Measurements from ENCODE around the gene MTPN. TPM values are rescaled to one million over a fixed set of nuclear protein-coding genes. Genes with fewer than 3 reads are reported as not detected.

Gene MTPN
- total RNA-seq, 4 donors from 2014 or later, result 116 to 128 (median 125) TPM

DNA sequence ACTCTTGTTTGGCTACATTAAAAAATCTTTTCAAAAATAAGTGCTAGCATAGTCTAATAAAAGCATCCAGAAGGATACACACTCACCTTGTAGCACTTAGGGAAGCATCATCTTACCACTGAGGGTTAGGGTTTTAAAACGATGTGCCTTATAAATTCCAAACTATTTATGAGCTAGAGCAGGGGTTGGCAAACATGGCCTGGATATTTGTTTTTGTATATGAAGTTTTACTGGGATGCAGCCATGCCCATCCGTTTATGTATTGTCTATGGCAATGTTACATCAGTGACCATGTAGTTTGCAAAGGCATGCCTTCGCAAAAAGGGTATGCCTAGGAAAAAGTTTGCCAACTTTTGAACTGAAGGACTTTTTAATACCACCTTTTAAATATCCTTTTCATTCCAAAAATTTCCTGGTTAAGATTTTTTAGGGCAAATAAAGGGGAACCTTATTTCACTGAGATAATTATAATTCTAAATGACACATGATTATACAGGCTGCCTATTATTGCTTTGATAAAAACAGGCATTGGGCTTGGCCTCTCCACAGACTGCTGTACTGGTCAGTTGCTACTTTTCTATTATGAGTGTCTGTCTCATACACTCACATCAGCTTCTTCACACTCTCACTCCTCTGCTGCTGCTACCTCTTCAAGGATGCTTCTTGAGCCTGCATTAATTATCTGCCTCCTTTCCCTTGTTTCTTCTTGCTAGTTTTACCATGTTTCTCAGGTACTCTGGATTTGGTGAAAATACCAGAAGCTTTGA lies 30.7 kb downstream of the MTPN start:
- DNase-seq, result no peak
- intact Hi-C loops (cut with DNase I), result no loop called here
- Histone ChIP-seq H3K27me3 (no peaks in the 10 kb centered on the region), H3K4me3 (replicated peaks in 1 of 3) (no peak overlapping the region), H3K36me3 (peaks cover 3 to 9% of the 10 kb centered on the region in 2 donors), H3K4me1 (no peaks in the 10 kb centered on the region), H3K9me3 (no peaks in the 10 kb centered on the region), H3K27ac (no peak overlapping the region)
- 92 to 96% methylated on average over 3 of the region's 3 CpGs for WGBS, 2 donors
- TF ChIP-seq POLR2A (IDR thresholded peaks at IDR 0.05), result no peak
- TF ChIP-seq, protein P1, sequence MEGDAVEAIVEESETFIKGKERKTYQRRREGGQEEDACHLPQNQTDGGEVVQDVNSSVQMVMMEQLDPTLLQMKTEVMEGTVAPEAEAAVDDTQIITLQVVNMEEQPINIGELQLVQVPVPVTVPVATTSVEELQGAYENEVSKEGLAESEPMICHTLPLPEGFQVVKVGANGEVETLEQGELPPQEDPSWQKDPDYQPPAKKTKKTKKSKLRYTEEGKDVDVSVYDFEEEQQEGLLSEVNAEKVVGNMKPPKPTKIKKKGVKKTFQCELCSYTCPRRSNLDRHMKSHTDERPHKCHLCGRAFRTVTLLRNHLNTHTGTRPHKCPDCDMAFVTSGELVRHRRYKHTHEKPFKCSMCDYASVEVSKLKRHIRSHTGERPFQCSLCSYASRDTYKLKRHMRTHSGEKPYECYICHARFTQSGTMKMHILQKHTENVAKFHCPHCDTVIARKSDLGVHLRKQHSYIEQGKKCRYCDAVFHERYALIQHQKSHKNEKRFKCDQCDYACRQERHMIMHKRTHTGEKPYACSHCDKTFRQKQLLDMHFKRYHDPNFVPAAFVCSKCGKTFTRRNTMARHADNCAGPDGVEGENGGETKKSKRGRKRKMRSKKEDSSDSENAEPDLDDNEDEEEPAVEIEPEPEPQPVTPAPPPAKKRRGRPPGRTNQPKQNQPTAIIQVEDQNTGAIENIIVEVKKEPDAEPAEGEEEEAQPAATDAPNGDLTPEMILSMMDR (IDR thresholded peaks at IDR 0.05), result no peak

DNA sequence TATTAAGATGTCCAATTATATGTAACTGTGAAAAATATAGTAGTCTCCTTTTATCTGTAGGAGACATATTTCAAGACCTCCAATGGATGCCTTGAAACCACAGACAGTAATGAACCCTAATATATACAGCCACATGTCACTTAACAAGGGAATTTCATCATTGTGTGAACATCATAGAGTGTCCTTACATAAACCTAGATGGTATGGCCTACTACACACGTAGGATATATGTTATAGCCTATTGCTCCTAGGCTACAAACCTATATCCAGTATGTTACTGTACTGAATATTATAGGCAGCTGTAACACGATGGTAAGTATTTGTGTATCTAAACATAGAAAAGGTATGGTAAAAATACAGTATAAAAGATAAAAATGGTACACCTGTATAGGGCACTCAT lies 32.4 kb downstream of the MTPN start:
- no peaks in the 10 kb centered on the region for H3K9me3 ChIP-seq
- peaks cover 0 to 3% of the 10 kb centered on the region in 2 donors for H3K36me3 ChIP-seq
- WGBS, 2 donors, result 94 to 96% methylated on average over 2 of the region's 2 CpGs
- no peak overlapping the region for H3K4me3 ChIP-seq (replicated peaks in 1 of 3)
- H3K4me1 ChIP-seq, result peaks cover 0 to 3% of the 10 kb centered on the region in 2 donors
- no peak for DNase-seq
- H3K27ac ChIP-seq, result no peak overlapping the region
- TF ChIP-seq, protein P1 (IDR thresholded peaks at IDR 0.05), result no peak
- TF ChIP-seq POLR2A (IDR thresholded peaks at IDR 0.05), result no peak
- no peaks in the 10 kb centered on the region for H3K27me3 ChIP-seq
- intact Hi-C loops (cut with DNase I), result no loop called here

DNA sequence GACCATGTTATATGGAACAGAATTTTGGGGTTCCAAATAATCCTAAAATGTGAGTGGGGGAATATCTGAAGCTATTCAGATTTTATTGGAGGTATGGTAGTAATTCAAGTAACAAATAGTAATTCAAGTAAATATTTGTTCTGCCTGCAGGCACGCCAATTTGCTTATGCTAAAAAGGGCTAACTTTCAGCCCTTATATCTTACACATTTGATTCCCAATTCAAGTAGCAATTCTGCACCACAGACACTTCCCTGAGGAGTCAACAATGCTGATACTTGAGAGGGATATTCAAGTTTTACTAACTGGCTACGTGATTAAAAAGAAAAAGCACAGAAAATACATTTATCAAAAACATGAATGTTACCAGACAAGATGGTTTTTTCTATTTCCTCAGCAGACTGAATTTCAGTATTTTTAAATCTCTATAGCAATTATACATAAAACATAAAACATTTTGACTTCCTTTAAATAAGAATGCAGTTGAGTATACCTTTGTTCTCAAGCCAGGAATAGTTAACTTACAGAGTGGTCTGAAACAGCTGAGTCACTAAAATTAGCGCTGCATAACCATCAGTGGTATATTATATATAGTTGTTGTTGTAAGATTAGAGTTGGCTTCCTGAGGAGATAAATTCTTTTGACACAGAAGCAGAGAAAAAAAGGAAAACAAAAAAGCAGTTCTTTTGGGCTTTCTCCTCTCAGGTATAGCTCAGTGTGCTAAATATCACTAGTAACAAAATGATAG lies 33.9 kb downstream of the MTPN start:
- DNase-seq, result no peak
- no peak for TF ChIP-seq POLR2A (IDR thresholded peaks at IDR 0.05)
- TF ChIP-seq, protein P1 (IDR thresholded peaks at IDR 0.05), result no peak
- Histone ChIP-seq H3K4me3 (replicated peaks in 1 of 3) (no peak overlapping the region), H3K36me3 (no peaks in the 10 kb centered on the region), H3K27me3 (no peaks in the 10 kb centered on the region), H3K27ac (no peak overlapping the region), H3K9me3 (no peaks in the 10 kb centered on the region), H3K4me1 (peaks cover 9 to 10% of the 10 kb centered on the region in 2 donors)
- intact Hi-C loops (cut with DNase I), result no loop called here
- WGBS, 2 donors, result 77 to 83% methylated on average over 3 of the region's 3 CpGs

DNA sequence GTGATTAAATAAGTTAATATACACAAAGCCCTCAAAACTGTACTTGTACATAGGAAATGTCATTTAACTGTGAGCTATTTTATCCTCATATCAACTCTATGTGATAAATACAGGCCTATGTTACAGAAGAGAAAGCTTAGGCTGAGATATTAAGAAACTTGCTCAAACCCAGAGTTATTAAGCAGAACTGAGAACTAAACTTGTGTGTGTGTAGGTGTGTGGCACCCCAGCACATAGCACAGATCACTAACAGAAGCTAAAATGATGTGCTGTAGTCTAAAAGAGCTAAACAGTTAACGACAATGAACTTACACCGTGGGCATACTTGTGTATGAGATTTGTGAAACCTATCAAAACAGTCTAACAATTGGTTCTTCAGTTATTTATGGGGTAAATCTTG lies 34.5 kb downstream of the MTPN start:
- Histone ChIP-seq H3K4me1 (peaks cover 12 to 13% of the 10 kb centered on the region in 2 donors), H3K4me3 (replicated peaks in 1 of 3) (no peak overlapping the region), H3K27me3 (no peaks in the 10 kb centered on the region), H3K27ac (no peak overlapping the region), H3K36me3 (no peaks in the 10 kb centered on the region), H3K9me3 (no peaks in the 10 kb centered on the region)
- intact Hi-C loops (cut with DNase I), result no loop called here
- 86 to 96% methylated on average over 2 of the region's 2 CpGs for WGBS, 2 donors
- no peak for DNase-seq
- TF ChIP-seq, protein P1 (IDR thresholded peaks at IDR 0.05), result no peak
- no peak for TF ChIP-seq POLR2A (IDR thresholded peaks at IDR 0.05)
